SH-SY5Y (cell line): ENCODE results near the gene ZSCAN2.

Source experiments
- GATA2 ChIP-seq: IDR thresholded peaks from 2 replicates; pipeline ENCODE4 v1.6.1; 2011; ENCODE audit warnings: mild to moderate bottlenecking, low read depth, low read length
- GATA3 ChIP-seq: IDR thresholded peaks from 2 replicates; pipeline ENCODE4 v1.6.1; 2011; ENCODE audit warnings: low read depth, mild to moderate bottlenecking, low read length, moderate library complexity

DNA sequence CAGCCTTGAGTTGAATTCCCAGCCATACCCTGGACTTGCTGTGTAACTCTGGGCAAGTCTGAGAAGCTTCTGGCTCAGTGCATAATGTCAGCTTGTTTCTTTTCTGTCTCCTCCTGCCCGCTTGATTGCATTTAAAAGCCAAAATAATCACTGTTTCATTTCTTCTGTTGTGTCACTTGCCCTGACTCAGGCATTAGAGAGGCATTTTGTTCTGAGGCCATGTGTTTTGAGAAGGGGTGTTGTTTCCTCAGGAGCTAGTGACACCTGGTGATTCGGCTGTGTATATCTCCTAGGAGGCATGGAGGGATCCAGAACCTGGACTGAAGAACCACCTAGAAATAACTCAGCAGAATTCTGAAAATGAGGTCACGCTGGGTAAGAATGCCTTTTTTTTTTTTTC, 37.3 kb downstream of the ZSCAN2 start:
- TF ChIP-seq GATA2 (no peak), GATA3 (no peak)
